ENCODE results near the gene TRMT10B.

DNA sequence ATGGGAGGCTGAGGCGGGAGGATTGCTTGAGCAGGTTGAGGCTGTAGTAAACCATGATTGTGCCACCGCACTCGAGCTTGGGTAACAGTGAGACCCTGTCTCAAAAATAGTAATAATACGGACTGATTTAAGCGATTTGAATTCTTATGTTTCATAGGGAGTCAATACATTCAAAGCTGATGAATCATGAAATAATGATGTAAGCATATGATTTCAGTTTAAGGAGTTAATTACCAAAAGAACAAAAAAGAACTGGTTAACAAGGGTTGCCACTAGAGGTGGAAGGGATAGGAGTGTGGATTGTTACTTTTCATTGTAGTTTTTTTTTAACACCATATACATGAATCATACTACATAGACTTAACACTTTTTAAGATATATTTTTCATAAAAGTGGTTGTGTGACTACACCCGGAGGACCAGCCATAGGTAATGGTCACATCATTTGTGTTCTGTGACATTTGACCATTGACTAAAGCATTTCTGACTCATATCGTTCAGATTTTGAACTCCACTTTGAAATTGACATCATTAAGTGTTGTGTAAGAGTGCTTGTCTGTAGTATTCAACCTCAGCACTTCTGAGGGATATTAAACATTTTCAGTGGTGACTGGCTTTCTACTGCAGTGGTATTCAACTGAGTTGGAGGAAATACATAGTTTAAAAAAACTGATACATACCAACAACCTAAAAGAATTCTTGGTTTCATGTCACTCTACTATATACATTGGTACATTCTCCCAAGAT, 7.0 kb downstream of the TRMT10B start:
- TF ChIP-seq, protein P1, sequence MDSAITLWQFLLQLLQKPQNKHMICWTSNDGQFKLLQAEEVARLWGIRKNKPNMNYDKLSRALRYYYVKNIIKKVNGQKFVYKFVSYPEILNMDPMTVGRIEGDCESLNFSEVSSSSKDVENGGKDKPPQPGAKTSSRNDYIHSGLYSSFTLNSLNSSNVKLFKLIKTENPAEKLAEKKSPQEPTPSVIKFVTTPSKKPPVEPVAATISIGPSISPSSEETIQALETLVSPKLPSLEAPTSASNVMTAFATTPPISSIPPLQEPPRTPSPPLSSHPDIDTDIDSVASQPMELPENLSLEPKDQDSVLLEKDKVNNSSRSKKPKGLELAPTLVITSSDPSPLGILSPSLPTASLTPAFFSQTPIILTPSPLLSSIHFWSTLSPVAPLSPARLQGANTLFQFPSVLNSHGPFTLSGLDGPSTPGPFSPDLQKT (IDR thresholded peaks at IDR 0.05; ENCODE audit: borderline replicate concordance, low read depth, low read length) = no peak
- TF ChIP-seq MYNN (tag by site-specific recombination; IDR thresholded peaks at IDR 0.05; ENCODE audit: borderline replicate concordance) = no peak
- TF ChIP-seq ZNF311 (tag by site-specific recombination; IDR thresholded peaks at IDR 0.05; ENCODE audit: borderline replicate concordance) = no peak
- TF ChIP-seq, protein P2, sequence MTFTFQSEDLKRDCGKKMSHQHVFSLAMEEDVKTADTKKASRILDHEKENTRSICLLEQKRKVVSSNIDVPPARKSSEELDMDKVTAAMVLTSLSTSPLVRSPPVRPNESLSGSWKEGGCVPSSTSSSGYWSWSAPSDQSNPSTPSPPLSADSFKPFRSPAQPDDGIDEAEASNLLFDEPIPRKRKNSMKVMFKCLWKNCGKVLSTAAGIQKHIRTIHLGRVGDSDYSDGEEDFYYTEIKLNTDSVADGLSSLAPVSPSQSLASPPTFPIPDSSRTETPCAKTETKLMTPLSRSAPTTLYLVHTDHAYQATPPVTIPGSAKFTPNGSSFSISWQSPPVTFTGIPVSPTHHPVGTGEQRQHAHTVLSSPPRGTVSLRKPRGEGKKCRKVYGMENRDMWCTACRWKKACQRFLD (tag by site-specific recombination; IDR thresholded peaks at IDR 0.05) = no peak
- TF ChIP-seq GLI4 (tag by site-specific recombination; IDR thresholded peaks at IDR 0.05) = no peak
- no peak for TF ChIP-seq ZNF488 (tag by site-specific recombination; IDR thresholded peaks at IDR 0.05)
- no peak for TF ChIP-seq KLF1 (tag by site-specific recombination; IDR thresholded peaks at IDR 0.05)
- TF ChIP-seq, protein P3, sequence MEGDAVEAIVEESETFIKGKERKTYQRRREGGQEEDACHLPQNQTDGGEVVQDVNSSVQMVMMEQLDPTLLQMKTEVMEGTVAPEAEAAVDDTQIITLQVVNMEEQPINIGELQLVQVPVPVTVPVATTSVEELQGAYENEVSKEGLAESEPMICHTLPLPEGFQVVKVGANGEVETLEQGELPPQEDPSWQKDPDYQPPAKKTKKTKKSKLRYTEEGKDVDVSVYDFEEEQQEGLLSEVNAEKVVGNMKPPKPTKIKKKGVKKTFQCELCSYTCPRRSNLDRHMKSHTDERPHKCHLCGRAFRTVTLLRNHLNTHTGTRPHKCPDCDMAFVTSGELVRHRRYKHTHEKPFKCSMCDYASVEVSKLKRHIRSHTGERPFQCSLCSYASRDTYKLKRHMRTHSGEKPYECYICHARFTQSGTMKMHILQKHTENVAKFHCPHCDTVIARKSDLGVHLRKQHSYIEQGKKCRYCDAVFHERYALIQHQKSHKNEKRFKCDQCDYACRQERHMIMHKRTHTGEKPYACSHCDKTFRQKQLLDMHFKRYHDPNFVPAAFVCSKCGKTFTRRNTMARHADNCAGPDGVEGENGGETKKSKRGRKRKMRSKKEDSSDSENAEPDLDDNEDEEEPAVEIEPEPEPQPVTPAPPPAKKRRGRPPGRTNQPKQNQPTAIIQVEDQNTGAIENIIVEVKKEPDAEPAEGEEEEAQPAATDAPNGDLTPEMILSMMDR (tag by site-specific recombination; IDR thresholded peaks at IDR 0.05) = no peak
- TF ChIP-seq SP2 (tag by site-specific recombination; IDR thresholded peaks at IDR 0.05) = no peak
- TF ChIP-seq ZFP3 (tag by site-specific recombination; IDR thresholded peaks at IDR 0.05; ENCODE audit: low read depth) = no peak
